K562 (cell line): ENCODE data around the gene TSSK2. TPM values are rescaled to one million over a fixed set of nuclear protein-coding genes. Genes with fewer than 3 reads are reported as not detected.

Experiments
- ARHGAP35 ChIP-seq: fragments of 450-650 bp; IDR thresholded peaks from 2 replicates; pipeline ENCODE4 v1.6.1; 2018; ENCODE audit not compliant: partially characterized antibody
- ARID3B ChIP-seq: fragments of 250-450 bp; sonication (Bioruptor Pico); IDR thresholded peaks from 2 replicates; pipeline ENCODE4 v1.4.0; 2020; ENCODE audit warnings: borderline replicate concordance
- BHLHE40 ChIP-seq: IDR thresholded peaks from 2 replicates; pipeline ENCODE4 v1.6.1; 2011; ENCODE audit warnings: low read length, improper control_type of control experiment
- CBX3 ChIP-seq, 2 experiments: IDR thresholded peaks; 1 replicate in 1 of 2; 2 replicates in 1 of 2; pipeline ENCODE4 v1.6.1; 2012; ENCODE audit warnings: inconsistent platforms in 2 of 2, low read length in 2 of 2, borderline replicate concordance in 1 of 2, control low read depth in 1 of 2
- CREBBP ChIP-seq: IDR thresholded peaks from one replicate; pipeline ENCODE4 v1.6.1; 2012; ENCODE audit warnings: low read depth, mild to moderate bottlenecking, control low read depth, inconsistent platforms, low read length
- CTCF ChIP-seq, 3 experiments: IDR thresholded peaks in 2 of 3; conservative IDR thresholded peaks in 1 of 3; 2 replicates each; pipeline ENCODE4 v1.5.1; 2011 to 2012; ENCODE audit warnings: low read length in 3 of 3, mild to moderate bottlenecking in 3 of 3, control low read depth in 2 of 3, improper control_type of control experiment in 1 of 3, inconsistent platforms in 1 of 3, low read depth in 1 of 3, mixed read lengths in 1 of 3, moderate library complexity in 1 of 3; ENCODE audit not compliant: insufficient read depth in 2 of 3
- DPF2 ChIP-seq: fragments of 450-650 bp; IDR thresholded peaks from 2 replicates; pipeline ENCODE4 v1.6.1; 2016
- E2F4 ChIP-seq: sonication (generic); formaldehyde crosslinking; IDR thresholded peaks from 2 replicates; pipeline ENCODE4 v1.8.0; 2022; ENCODE audit warnings: mild to moderate bottlenecking, low read depth, missing genetic modification reagents
- EGR1 ChIP-seq: fragments of 450-650 bp; conservative IDR thresholded peaks from 2 replicates; pipeline ENCODE4 v1.6.1; 2017; ENCODE audit warnings: mild to moderate bottlenecking
- FOXJ3 ChIP-seq: sonication (generic); formaldehyde crosslinking; IDR thresholded peaks from 2 replicates; pipeline ENCODE4 v1.4.0; 2020; ENCODE audit warnings: mild to moderate bottlenecking, missing genetic modification reagents
- FOXK2 ChIP-seq, 2 experiments: fragments of 450-650 bp; IDR thresholded peaks in 1 of 2; conservative IDR thresholded peaks in 1 of 2; 2 replicates each; pipeline ENCODE4 v1.6.1; 2016; ENCODE audit warnings: low read depth in 2 of 2, mild to moderate bottlenecking in 1 of 2
- FOXP4 ChIP-seq: sonication (generic); formaldehyde crosslinking; IDR thresholded peaks from 2 replicates; pipeline ENCODE4 v1.8.0; 2022; ENCODE audit warnings: mild to moderate bottlenecking, missing genetic modification reagents, borderline replicate concordance
- GTF2F1 ChIP-seq: IDR thresholded peaks from 2 replicates; pipeline ENCODE4 v1.6.1; 2011; ENCODE audit warnings: low read depth, low read length, improper control_type of control experiment
- ILF3 ChIP-seq: fragments of 450-650 bp; IDR thresholded peaks from 2 replicates; pipeline ENCODE4 v1.6.1; 2018; ENCODE audit warnings: antibody characterized with exemption, mild to moderate bottlenecking, moderate library complexity, borderline replicate concordance
- NFIC ChIP-seq: fragments of 450-650 bp; IDR thresholded peaks from 2 replicates; pipeline ENCODE4 v1.6.1; 2017; ENCODE audit warnings: mild to moderate bottlenecking, inconsistent platforms
- NR2C1 ChIP-seq, 2 experiments: fragments of 450-650 bp; IDR thresholded peaks; 2 replicates each; pipeline ENCODE4 v1.6.1; 2017; ENCODE audit warnings: mild to moderate bottlenecking in 2 of 2, antibody characterized with exemption in 1 of 2, inconsistent platforms in 1 of 2, missing compliant biosample characterization in 1 of 2, missing genetic modification characterization in 1 of 2
- RUNX1 ChIP-seq: sonication (generic); IDR thresholded peaks from 2 replicates; pipeline ENCODE4 v1.6.1; 2016; ENCODE audit warnings: antibody characterized with exemption, low read depth
- TGIF2 ChIP-seq: sonication (generic); formaldehyde crosslinking; IDR thresholded peaks from 2 replicates; pipeline ENCODE4 v1.8.1; 2022; ENCODE audit warnings: mild to moderate bottlenecking, missing genetic modification reagents, moderate library complexity
- ZFPM2 ChIP-seq: fragments of 250-450 bp; sonication (Bioruptor Pico); IDR thresholded peaks from 2 replicates; pipeline ENCODE4 v1.5.1; 2022; ENCODE audit warnings: mild to moderate bottlenecking
- ZKSCAN8 ChIP-seq: fragments of 200-800 bp; sonication (Bioruptor generic); IDR thresholded peaks from 2 replicates; pipeline ENCODE4 v1.6.1; 2016; ENCODE audit warnings: missing genetic modification characterization, missing compliant biosample characterization
- ZNF165 ChIP-seq: fragments of 250-450 bp; sonication (Bioruptor Pico); IDR thresholded peaks from 2 replicates; pipeline ENCODE4 v1.4.0; 2020; ENCODE audit warnings: borderline replicate concordance
- ZNF511 ChIP-seq: sonication (generic); formaldehyde crosslinking; IDR thresholded peaks from 2 replicates; pipeline ENCODE4 v1.8.0; 2022; ENCODE audit warnings: mild to moderate bottlenecking, missing genetic modification reagents
- ZNF561 ChIP-seq: fragments of 450-650 bp; formaldehyde crosslinking; conservative IDR thresholded peaks from 2 replicates; pipeline ENCODE4 v1.4.0; 2020; ENCODE audit warnings: mild to moderate bottlenecking, moderate library complexity
- polyA plus RNA-seq, 8 experiments: library from polyadenylated mRNA; depleted of rRNA in 4 of 8; stranded (reverse) in 5 of 8; unstranded in 3 of 8; fragments of >200 nt; fragmentation: Nextera tagmentation in 2 of 8; fragmentation: Illumina TruSeq in 1 of 8; extraction: Ambion mirVana in 2 of 8; extraction: Trizol in 1 of 8; gene quantifications; 2 replicates each; pipeline versions ENCODE4 v1.2.1 to v1.2.3, GENCODE V29; 2011 to 2014; ENCODE audit warnings: inconsistent platforms in 1 of 8, missing spikeins in 1 of 8
- total RNA-seq, 7 experiments: library from RNA; depleted of rRNA in 6 of 7; stranded (reverse); fragments of >200 nt in 6 of 7; fragmentation: Illumina TruSeq in 2 of 7; extraction: Trizol in 2 of 7; gene quantifications; 2 replicates each; pipeline versions ENCODE4 v1.2.1 to v1.2.3, GENCODE V29; 2011 to 2021; ENCODE audit warnings: low replicate concordance in 1 of 7

The TSSK2 gene
- total and polyA plus RNA-seq, 9 of the 15 experiments (the other 6 are each of a cell fraction or from before 2014, with no cell fraction given) = 0.04 TPM; not detected in 8

- no peak for TF ChIP-seq ILF3
- TF ChIP-seq ARID3B (CRISPR knock-in tag) = 0 out of 2 replicates have a peak, but pooled peaks have one; percentile 62
- TF ChIP-seq CBX3 (IDR thresholded peaks at IDR 0.05; ENCODE audit: borderline replicate concordance in 1 of 2, low read length in 2 of 2) = no peak
- no peak for TF ChIP-seq ZNF561 (CRISPR knock-in tag)
- TF ChIP-seq E2F4 (CRISPR knock-in tag) = no peak
- TF ChIP-seq GTF2F1 = no peak
- no peak for TF ChIP-seq DPF2
- TF ChIP-seq ARHGAP35 = no peak
- TF ChIP-seq EGR1 = no peak
- TF ChIP-seq ZNF511 = no peak
- no peak for TF ChIP-seq FOXP4 (CRISPR knock-in tag)
- no peak for TF ChIP-seq NFIC
- TF ChIP-seq NR2C1 (IDR thresholded peaks at IDR 0.05) = no peak
- no peak for TF ChIP-seq NR2C1 (tag; IDR thresholded peaks at IDR 0.05)
- TF ChIP-seq BHLHE40 = 0 out of 2 replicates have a peak, but pooled peaks have one; percentile 15
- no peak for TF ChIP-seq CTCF (IDR thresholded peaks at IDR 0.05 in 2 of 3, conservative IDR thresholded peaks at IDR 0.05 in 1 of 3; ENCODE audit: insufficient read depth in 2 of 3, low read depth in 1 of 3, low read length in 3 of 3)
- 0 out of 2 replicates have a peak, but pooled peaks have one; percentile 64 for TF ChIP-seq ZFPM2 (CRISPR knock-in tag)
- no peak for TF ChIP-seq ZNF165 (CRISPR knock-in tag)
- no peak for TF ChIP-seq CREBBP
- no peak for TF ChIP-seq FOXJ3 (CRISPR knock-in tag)
- TF ChIP-seq ZKSCAN8 (CRISPR knock-in tag) = no peak
- no peak for TF ChIP-seq RUNX1
- no peak for TF ChIP-seq FOXK2 (conservative IDR thresholded peaks at IDR 0.05 in 1 of 2, IDR thresholded peaks at IDR 0.05 in 1 of 2; ENCODE audit: low read depth in 2 of 2)
- no peak for TF ChIP-seq TGIF2 (CRISPR knock-in tag)
Measured at GRCh38 chr22:19169947-19170318, 38.8 kb downstream of the TSSK2 start (continued).
